GM18907 (cell line): ENCODE results near the gene GRID1.

Experiments used
- ATAC-seq: cut with Tn5 transposase; IDR thresholded peaks from one replicate; pipeline ENCODE4 v1.9.1; 2021; ENCODE audit warnings: mild to moderate bottlenecking, moderate library complexity; ENCODE audit not compliant: unreplicated experiment

GRID1 gene

DNA sequence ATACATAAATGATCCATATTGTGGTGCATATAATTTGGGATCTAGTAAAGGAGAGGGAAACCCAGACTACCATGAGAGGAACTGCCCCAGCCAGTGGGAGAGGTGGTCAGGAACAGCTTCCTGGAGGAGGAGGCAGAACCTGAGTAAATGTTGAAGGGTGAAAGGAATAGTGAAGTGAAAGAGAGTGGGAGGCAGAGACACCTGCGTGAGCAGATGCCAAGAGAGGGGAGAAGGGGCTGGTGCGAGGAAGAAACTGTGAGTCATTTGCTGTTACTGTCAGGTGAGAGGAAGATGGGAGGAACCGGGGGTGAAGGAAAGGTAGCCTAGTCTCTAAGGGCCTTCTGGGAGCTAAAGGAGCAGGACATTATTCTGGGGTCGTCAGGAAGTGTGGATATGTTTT lies 294.8 kb downstream of the GRID1 start:
- no peak for ATAC-seq

GRCh38 chr10:86071145-86071544 lies 295.4 kb downstream of the GRID1 start:
- ATAC-seq: no peak

DNA sequence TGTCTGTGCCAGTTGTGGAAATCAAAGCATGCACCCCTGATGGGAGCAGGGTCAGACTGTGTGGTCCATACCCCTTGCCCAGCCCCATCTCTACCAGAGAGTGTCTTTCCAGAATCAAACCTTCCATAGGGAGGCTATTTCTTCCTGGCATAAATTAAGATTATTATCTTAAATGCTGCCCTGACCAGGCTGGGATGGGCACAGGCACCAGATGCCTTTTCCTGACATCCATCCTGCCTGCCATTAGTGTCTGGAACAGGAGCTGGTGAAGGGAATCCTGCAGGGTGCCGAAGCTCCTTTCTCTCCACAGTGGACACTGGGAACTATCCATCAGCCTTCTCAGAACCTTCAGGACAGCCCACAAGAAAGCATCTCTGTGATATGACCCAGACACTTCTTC lies 296.3 kb downstream of the GRID1 start:
- no peak for ATAC-seq

GRCh38 chr10:86068231-86069054 lies 298.2 kb downstream of the GRID1 start:
- ATAC-seq: no peak

GRCh38 chr10:86067436-86068050 lies 299.1 kb downstream of the GRID1 start:
- ATAC-seq: no peak

GRCh38 chr10:86066696-86067095 lies 299.9 kb downstream of the GRID1 start:
- no peak for ATAC-seq

- no peak for ATAC-seq
Measured at GRCh38 chr10:86065711-86066251, 300.8 kb downstream of the GRID1 start.

- no peak for ATAC-seq
Measured at GRCh38 chr10:86064931-86065662, 301.5 kb downstream of the GRID1 start.

GRCh38 chr10:86064219-86064618 lies 302.4 kb downstream of the GRID1 start:
- no peak for ATAC-seq

DNA sequence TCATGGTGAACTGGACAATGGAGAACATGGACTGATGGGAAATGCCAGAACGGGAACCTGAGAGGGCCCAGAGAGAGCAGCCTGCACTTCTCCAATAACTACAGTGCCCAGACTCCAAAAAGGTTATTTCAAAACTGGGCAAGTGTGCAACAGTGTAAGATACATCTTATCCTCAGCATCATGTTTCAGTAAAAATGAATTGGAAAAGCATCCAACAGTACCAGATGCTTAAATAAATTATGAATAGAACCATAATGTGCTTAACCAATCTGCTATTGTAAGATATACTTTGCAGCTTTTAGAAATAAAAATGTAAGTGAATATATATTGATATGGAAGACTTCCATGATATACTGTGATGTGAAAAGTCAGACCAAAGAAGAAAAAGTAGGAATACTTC lies 303.3 kb downstream of the GRID1 start:
- no peak for ATAC-seq

GRCh38 chr10:86062647-86063145 lies 303.9 kb downstream of the GRID1 start:
- ATAC-seq: no peak

- no peak for ATAC-seq
Measured at GRCh38 chr10:86062198-86062550, 304.4 kb downstream of the GRID1 start.

DNA sequence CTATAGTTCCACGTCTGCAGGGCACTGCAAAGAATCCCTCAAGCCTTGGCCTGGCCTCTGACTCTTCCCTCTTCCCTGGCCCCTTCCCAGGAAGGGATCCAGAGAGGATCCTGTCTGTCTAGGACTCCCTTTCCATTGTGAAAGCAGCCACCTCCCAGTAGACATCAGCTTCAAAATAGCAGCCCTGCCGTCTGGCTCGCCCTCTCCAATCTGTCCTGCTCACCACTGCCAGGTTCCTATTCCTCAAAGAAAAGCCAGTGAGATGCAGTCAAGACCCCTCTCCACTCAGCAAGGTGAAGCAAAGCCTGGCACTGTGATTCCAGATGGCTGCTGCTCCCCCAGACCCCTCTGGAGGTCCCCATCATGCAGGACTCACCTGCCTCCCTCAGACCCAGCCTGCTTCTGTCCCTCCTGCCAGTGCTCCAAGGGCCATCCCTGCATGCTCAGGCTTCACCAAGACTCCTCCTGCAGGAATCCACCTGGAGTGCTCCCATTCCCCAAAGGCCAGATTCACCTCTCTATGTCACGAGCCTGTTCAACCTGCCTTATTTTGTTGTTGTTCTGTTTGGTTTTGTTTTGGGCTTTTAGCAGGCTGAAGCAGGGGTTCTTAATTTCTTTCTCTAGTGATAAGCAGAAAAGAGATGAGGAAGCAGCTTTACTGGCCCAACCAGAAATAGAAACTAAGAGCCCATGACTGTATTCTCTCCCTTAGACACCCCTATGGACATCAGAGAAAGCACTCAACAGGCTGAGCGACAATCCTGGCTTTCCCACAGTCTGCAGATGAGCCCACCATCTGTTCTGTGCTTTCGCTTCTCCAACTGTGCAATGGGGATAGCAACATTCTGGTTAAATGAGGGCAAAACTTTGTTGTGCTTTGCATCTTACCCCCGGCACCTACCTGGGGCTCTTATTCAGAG lies 305.1 kb downstream of the GRID1 start:
- ATAC-seq: no peak

- no peak for ATAC-seq
Measured at GRCh38 chr10:86060386-86061277, 306.0 kb downstream of the GRID1 start.

- ATAC-seq: no peak
Measured at GRCh38 chr10:86059892-86060291, 306.7 kb downstream of the GRID1 start.

- no peak for ATAC-seq
Measured at GRCh38 chr10:86058964-86059363, 307.6 kb downstream of the GRID1 start.

DNA sequence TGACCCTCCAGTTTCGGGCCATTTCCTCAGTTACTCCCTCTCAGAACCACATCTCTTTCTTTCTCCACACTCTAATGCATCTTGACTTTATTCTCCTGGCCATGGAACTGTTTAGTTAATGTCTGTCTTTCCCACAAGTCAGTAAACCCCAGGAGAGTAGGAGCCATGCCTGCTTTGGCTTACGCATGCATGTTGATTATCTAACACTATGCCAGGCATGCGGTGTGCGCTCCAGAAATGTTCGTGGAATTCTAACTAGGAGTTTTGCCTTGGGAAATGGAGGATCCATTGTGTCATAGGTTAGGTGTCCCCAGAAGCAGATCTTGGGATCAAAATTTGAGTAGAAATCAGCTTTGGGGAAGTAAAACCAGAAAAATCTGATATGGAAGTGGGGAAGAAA lies 308.9 kb downstream of the GRID1 start:
- no peak for ATAC-seq

DNA sequence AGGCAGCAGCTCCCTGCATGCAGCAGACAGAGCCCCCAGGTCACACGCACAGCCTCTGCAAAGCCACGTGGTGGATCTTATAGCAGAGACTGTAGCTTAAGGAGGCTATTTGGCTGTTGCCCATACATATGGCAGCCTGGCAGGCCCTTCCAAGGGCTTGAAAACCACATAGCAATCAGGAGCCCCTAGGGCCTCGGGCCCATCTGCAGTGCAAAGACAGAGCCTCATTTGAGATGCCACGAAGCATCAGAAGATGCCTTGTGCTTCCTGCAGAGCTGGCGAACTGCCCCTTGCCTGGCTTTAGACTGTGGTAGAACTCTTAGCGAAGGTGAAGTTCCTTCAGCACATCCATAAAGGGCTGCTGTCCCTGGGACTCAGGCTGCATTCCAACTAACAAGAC lies 309.9 kb downstream of the GRID1 start:
- ATAC-seq: no peak

- ATAC-seq: no peak
Measured at GRCh38 chr10:86055928-86056327, 310.7 kb downstream of the GRID1 start.
